A673 (cell line): ENCODE measurements around the gene SMIM7.

Source experiments
- CTCF ChIP-seq: fragments of 300-800, 200-600 bp; sonication (generic); conservative IDR thresholded peaks from 2 replicates; pipeline ENCODE4 v1.5.1; 2017; ENCODE audit warnings: low read depth, mild to moderate bottlenecking, antibody characterized with exemption, low read length, moderate library complexity, mixed read lengths
- EZH2 ChIP-seq: fragments of 200-600 bp; sonication (generic); IDR thresholded peaks from 2 replicates; pipeline ENCODE4 v1.6.1; 2017; ENCODE audit warnings: borderline replicate concordance, low read depth, mild to moderate bottlenecking, mixed read lengths, antibody characterized with exemption, low read length; ENCODE audit not compliant: poor library complexity, severe bottlenecking

- TF ChIP-seq CTCF (no peak), EZH2 (no peak)
Measured at GRCh38 chr19:16625163-16625958, 34.6 kb downstream of the SMIM7 start.
